ENCODE data around the gene AIG1.

Gene AIG1

GRCh38 chr6:143286251-143286795, 225.6 kb downstream of the AIG1 start:
- no peak overlapping the region for H3K9ac ChIP-seq (ENCODE audit: low read depth, low read length)
- H3K4me1 ChIP-seq (ENCODE audit: insufficient read depth, low read length) = no peaks in the 10 kb centered on the region
- H3K27ac ChIP-seq (ENCODE audit: low read length) = no peak overlapping the region
- TF ChIP-seq CTCF (IDR thresholded peaks at IDR 0.05; ENCODE audit: borderline replicate concordance, extremely low read depth, low read length, poor library complexity, severe bottlenecking) = no peak
- TF ChIP-seq EZH2 (IDR thresholded peaks at IDR 0.05; ENCODE audit: borderline replicate concordance, low read depth, low read length, severe bottlenecking) = no peak
- H3K4me3 ChIP-seq (ENCODE audit: low read depth in 1 of 2, low read length in 2 of 2) = no peak overlapping the region
- no peak overlapping the region for H3K4me2 ChIP-seq (ENCODE audit: insufficient read depth, low read length)
- H3K27me3 ChIP-seq (ENCODE audit: insufficient read depth, low read length, poor library complexity) = no peaks in the 10 kb centered on the region
- no peak overlapping the region for H2AFZ ChIP-seq (ENCODE audit: low read depth, low read length)
- H3K79me2 ChIP-seq (ENCODE audit: insufficient read depth, low read length) = no peaks in the 10 kb centered on the region
- no peak for DNase-seq
- no peaks in the 10 kb centered on the region for H3K9me3 ChIP-seq (ENCODE audit: insufficient read depth, low read length, severe bottlenecking)
- ATAC-seq (ENCODE audit: insufficient read depth, low read depth) = no peak
- no peaks in the 10 kb centered on the region for H3K36me3 ChIP-seq (ENCODE audit: insufficient read depth, low read length)
- no peaks in the 10 kb centered on the region for H4K20me1 ChIP-seq (ENCODE audit: insufficient read depth, low read length)

GRCh38 chr6:143288923-143289322, 228.2 kb downstream of the AIG1 start:
- no peak overlapping the region for H3K9ac ChIP-seq (ENCODE audit: low read depth, low read length)
- no peak overlapping the region for H3K4me3 ChIP-seq (ENCODE audit: low read depth in 1 of 2, low read length in 2 of 2)
- H3K27me3 ChIP-seq (ENCODE audit: insufficient read depth, low read length, poor library complexity) = no peaks in the 10 kb centered on the region
- no peaks in the 10 kb centered on the region for H3K36me3 ChIP-seq (ENCODE audit: insufficient read depth, low read length)
- no peaks in the 10 kb centered on the region for H3K79me2 ChIP-seq (ENCODE audit: insufficient read depth, low read length)
- ATAC-seq (ENCODE audit: insufficient read depth, low read depth) (no peak), DNase-seq (no peak)
- H2AFZ ChIP-seq (ENCODE audit: low read depth, low read length) = no peak overlapping the region
- H3K27ac ChIP-seq (ENCODE audit: low read length) = no peak overlapping the region
- H4K20me1 ChIP-seq (ENCODE audit: insufficient read depth, low read length) = no peaks in the 10 kb centered on the region
- no peaks in the 10 kb centered on the region for H3K9me3 ChIP-seq (ENCODE audit: insufficient read depth, low read length, severe bottlenecking)
- H3K4me1 ChIP-seq (ENCODE audit: insufficient read depth, low read length) = no peaks in the 10 kb centered on the region
- no peak for TF ChIP-seq EZH2 (IDR thresholded peaks at IDR 0.05; ENCODE audit: borderline replicate concordance, low read depth, low read length, severe bottlenecking)
- no peak for TF ChIP-seq CTCF (IDR thresholded peaks at IDR 0.05; ENCODE audit: borderline replicate concordance, extremely low read depth, low read length, poor library complexity, severe bottlenecking)
- no peak overlapping the region for H3K4me2 ChIP-seq (ENCODE audit: insufficient read depth, low read length)

GRCh38 chr6:143290206-143290605, 229.5 kb downstream of the AIG1 start:
- Histone ChIP-seq H3K79me2 (ENCODE audit: insufficient read depth, low read length) (no peaks in the 10 kb centered on the region), H3K4me2 (ENCODE audit: insufficient read depth, low read length) (no peak overlapping the region), H3K4me1 (ENCODE audit: insufficient read depth, low read length) (no peaks in the 10 kb centered on the region), H3K27me3 (ENCODE audit: insufficient read depth, low read length, poor library complexity) (no peaks in the 10 kb centered on the region), H2AFZ (ENCODE audit: low read depth, low read length) (no peak overlapping the region), H3K9me3 (ENCODE audit: insufficient read depth, low read length, severe bottlenecking) (no peaks in the 10 kb centered on the region), H3K9ac (ENCODE audit: low read depth, low read length) (no peak overlapping the region), H3K27ac (ENCODE audit: low read length) (no peak overlapping the region), H4K20me1 (ENCODE audit: insufficient read depth, low read length) (no peaks in the 10 kb centered on the region), H3K36me3 (ENCODE audit: insufficient read depth, low read length) (no peaks in the 10 kb centered on the region), H3K4me3 (ENCODE audit: low read depth in 1 of 2, low read length in 2 of 2) (no peak overlapping the region)
- no peak for ATAC-seq (ENCODE audit: insufficient read depth, low read depth)
- TF ChIP-seq CTCF (IDR thresholded peaks at IDR 0.05; ENCODE audit: borderline replicate concordance, extremely low read depth, low read length, poor library complexity, severe bottlenecking) (no peak), EZH2 (IDR thresholded peaks at IDR 0.05; ENCODE audit: borderline replicate concordance, low read depth, low read length, severe bottlenecking) (no peak)
- no peak for DNase-seq

- no peak overlapping the region for H2AFZ ChIP-seq (ENCODE audit: low read depth, low read length)
- TF ChIP-seq EZH2 (IDR thresholded peaks at IDR 0.05; ENCODE audit: borderline replicate concordance, low read depth, low read length, severe bottlenecking) = no peak
- no peak for TF ChIP-seq CTCF (IDR thresholded peaks at IDR 0.05; ENCODE audit: borderline replicate concordance, extremely low read depth, low read length, poor library complexity, severe bottlenecking)
- ATAC-seq (ENCODE audit: insufficient read depth, low read depth) = no peak
Measured at GRCh38 chr6:143293523-143293922, 232.8 kb downstream of the AIG1 start.

More at GRCh38 chr6:143293523-143293922, 232.8 kb downstream of the AIG1 start:
- H3K27me3 ChIP-seq (ENCODE audit: insufficient read depth, low read length, poor library complexity) = no peaks in the 10 kb centered on the region
- no peak overlapping the region for H3K4me3 ChIP-seq (ENCODE audit: low read depth in 1 of 2, low read length in 2 of 2)
- no peaks in the 10 kb centered on the region for H3K79me2 ChIP-seq (ENCODE audit: insufficient read depth, low read length)
- H3K4me2 ChIP-seq (ENCODE audit: insufficient read depth, low read length) = no peak overlapping the region
- no peaks in the 10 kb centered on the region for H3K9me3 ChIP-seq (ENCODE audit: insufficient read depth, low read length, severe bottlenecking)
- no peaks in the 10 kb centered on the region for H3K36me3 ChIP-seq (ENCODE audit: insufficient read depth, low read length)
- H4K20me1 ChIP-seq (ENCODE audit: insufficient read depth, low read length) = no peaks in the 10 kb centered on the region
- H3K9ac ChIP-seq (ENCODE audit: low read depth, low read length) = no peak overlapping the region
- DNase-seq = no peak
- H3K4me1 ChIP-seq (ENCODE audit: insufficient read depth, low read length) = no peaks in the 10 kb centered on the region
- H3K27ac ChIP-seq (ENCODE audit: low read length) = no peak overlapping the region
